ENCODE data around the gene RAB4A. TPM values are rescaled to one million over a fixed set of nuclear protein-coding genes. Genes with fewer than 3 reads are reported as not detected.

Gene RAB4A
- total RNA-seq, 1 experiment from 2014 or later, result 66.7 TPM

DNA sequence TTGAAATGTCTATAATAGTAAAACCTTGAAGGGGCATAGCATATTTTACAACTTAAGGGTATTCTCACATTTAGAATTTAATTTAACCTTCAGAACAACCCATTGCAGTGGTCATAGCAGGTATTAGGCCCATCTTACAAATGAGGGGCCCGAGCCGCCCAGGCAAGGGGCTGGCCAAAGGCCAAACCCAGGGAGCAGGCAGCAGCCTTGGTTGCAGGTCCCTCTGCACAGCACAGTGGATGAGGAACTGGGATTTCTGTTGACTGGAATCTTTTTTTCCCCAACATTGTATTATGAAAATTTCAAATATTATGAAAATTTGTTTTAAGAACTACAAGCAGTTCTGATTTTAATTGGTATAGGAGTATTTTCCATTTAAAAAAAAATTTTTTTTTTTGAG is 38.8 kb downstream of the RAB4A start:
- no peak overlapping the region for H3K9ac ChIP-seq (ENCODE audit: extremely low read depth, insufficient read length, low read length)
- H3K27me3 ChIP-seq (ENCODE audit: insufficient read depth, low read length), result no peaks in the 10 kb centered on the region
- Mint-ChIP-seq H3K27me3 (ENCODE audit: low read depth) (no peaks in the 10 kb centered on the region), H3K9me3 (no peaks in the 10 kb centered on the region), H3K4me1 (no peaks in the 10 kb centered on the region), H3K36me3 (ENCODE audit: insufficient read depth in 1 of 3, low read depth in 3 of 3) (peaks cover 0 to 9% (median 8%) of the 10 kb centered on the region in 3 experiments; a peak in 4 of 7 replicates), H3K4me3 (no peak overlapping the region), H3K27ac (no peak overlapping the region)
- no peak for DNase-seq
- TF ChIP-seq, protein P1, sequence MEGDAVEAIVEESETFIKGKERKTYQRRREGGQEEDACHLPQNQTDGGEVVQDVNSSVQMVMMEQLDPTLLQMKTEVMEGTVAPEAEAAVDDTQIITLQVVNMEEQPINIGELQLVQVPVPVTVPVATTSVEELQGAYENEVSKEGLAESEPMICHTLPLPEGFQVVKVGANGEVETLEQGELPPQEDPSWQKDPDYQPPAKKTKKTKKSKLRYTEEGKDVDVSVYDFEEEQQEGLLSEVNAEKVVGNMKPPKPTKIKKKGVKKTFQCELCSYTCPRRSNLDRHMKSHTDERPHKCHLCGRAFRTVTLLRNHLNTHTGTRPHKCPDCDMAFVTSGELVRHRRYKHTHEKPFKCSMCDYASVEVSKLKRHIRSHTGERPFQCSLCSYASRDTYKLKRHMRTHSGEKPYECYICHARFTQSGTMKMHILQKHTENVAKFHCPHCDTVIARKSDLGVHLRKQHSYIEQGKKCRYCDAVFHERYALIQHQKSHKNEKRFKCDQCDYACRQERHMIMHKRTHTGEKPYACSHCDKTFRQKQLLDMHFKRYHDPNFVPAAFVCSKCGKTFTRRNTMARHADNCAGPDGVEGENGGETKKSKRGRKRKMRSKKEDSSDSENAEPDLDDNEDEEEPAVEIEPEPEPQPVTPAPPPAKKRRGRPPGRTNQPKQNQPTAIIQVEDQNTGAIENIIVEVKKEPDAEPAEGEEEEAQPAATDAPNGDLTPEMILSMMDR (conservative IDR thresholded peaks at IDR 0.05), result no peak
- no peak overlapping the region for H3K14ac ChIP-seq (ENCODE audit: insufficient read depth, low read length)
- no CpG with 5 or more reads among the region's 2 CpGs for WGBS (ENCODE audit: extremely low coverage, insufficient read length, low lambda C conversion rate)
- no peak overlapping the region for H2BK5ac ChIP-seq (ENCODE audit: insufficient read length, low read length)
- H2AFZ ChIP-seq (ENCODE audit: low read length), result no peak overlapping the region
- no peak overlapping the region for H3T11ph ChIP-seq (ENCODE audit: low read length)
- H3K18ac ChIP-seq (ENCODE audit: insufficient read length, low read depth, low read length), result no peak overlapping the region
- H3K4me1 ChIP-seq (ENCODE audit: insufficient read depth, low read length), result no peaks in the 10 kb centered on the region
- H3K23ac ChIP-seq (ENCODE audit: insufficient read length, low read depth, low read length), result no peak overlapping the region
- H3K9me3 ChIP-seq (ENCODE audit: control insufficient read depth, low read depth, low read length), result no peaks in the 10 kb centered on the region
- no peaks in the 10 kb centered on the region for H3K23me2 ChIP-seq (ENCODE audit: insufficient read length, low read depth, low read length, poor library complexity, severe bottlenecking)
- no peak overlapping the region for H2AK5ac ChIP-seq (ENCODE audit: insufficient read length, low read length)
- no peaks in the 10 kb centered on the region for H3K79me1 ChIP-seq (ENCODE audit: insufficient read depth, low read depth, low read length, poor library complexity, severe bottlenecking)
- H4K91ac ChIP-seq (ENCODE audit: insufficient read length, low read depth, low read length), result no peak overlapping the region
- no peak overlapping the region for H2BK15ac ChIP-seq (ENCODE audit: low read depth, low read length)
- H3K27ac ChIP-seq (ENCODE audit: insufficient read length, low read depth, low read length), result no peak overlapping the region
- H4K20me1 ChIP-seq (ENCODE audit: control insufficient read depth, insufficient read depth, insufficient read length), result no peaks in the 10 kb centered on the region
- H2BK120ac ChIP-seq (ENCODE audit: low read depth, low read length, poor library complexity, severe bottlenecking), result no peak overlapping the region
- H3K56ac ChIP-seq (ENCODE audit: insufficient read length, low read depth, low read length), result no peak overlapping the region
- no peaks in the 10 kb centered on the region for H3K79me2 ChIP-seq (ENCODE audit: insufficient read depth, low read length)
- no peak overlapping the region for H2BK20ac ChIP-seq (ENCODE audit: low read depth, low read length, poor library complexity, severe bottlenecking)
- no peak overlapping the region for H3K4ac ChIP-seq (ENCODE audit: low read depth, low read length)
- no peak overlapping the region for H4K5ac ChIP-seq (ENCODE audit: insufficient read length, low read depth, low read length)
- H2BK12ac ChIP-seq (ENCODE audit: insufficient read length, low read depth, low read length), result no peak overlapping the region
- no peak overlapping the region for H4K8ac ChIP-seq (replicated peaks; ENCODE audit: insufficient read length, low read depth, low read length)
- H3K4me2 ChIP-seq (ENCODE audit: insufficient read depth, insufficient read length, low read length), result no peak overlapping the region
